Stimulated activated naive CD4-positive, alpha-beta T cell treated with Interleukin-2 at 50 U/mL for 16 hours (primary cell): ENCODE data around the gene MAP4K1.

Experiments
- DNase-seq: peaks from one replicate; lab custom pipeline; 2025; lab: John Stamatoyannopoulos, UW

MAP4K1 gene

DNA sequence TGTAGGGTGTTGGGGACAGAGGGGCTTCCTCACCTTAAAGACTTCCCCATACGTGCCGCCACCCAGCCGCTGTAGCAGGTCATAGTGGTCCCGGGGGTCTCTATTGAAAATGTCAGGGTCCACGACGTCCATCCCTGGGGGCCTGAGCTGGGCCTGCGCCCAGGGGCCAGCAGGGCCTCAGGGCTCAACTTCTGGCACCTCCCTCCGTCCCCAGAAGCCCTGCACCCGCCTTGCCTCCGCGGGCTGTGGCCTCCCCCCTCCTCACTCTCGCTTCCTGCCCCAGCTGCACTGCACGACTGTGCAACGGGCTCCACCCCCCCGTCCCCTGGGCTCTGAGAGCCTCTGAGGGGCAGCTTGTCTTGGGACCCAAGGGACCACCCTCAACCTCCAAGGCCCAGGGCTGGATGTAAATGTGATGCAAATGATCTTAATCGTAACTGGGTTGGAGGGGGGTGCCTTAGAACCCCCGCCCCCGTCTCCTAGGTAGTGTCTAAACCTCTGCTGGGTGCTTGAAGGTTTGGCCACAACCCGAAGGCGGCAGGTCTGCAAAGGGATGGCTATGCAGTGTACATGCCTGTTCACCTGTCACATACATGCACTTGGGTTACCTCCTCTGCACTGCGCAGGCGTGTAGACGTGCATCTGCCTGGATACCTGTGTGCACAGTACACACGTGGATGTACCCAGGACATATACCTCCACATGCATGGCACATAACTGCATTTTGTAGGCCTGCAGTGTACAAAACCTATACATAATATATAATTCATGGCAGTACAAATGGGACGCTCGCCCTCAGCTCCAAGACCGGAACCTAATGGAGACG, at the start of gene MAP4K1:
Gene MAP4K1, minus strand, starts transcription at position 190 of the 826 bp plus-strand sequence. Its CDS starts 58 bp downstream, at position 132.
- peak; percentile 66 for DNase-seq

DNA sequence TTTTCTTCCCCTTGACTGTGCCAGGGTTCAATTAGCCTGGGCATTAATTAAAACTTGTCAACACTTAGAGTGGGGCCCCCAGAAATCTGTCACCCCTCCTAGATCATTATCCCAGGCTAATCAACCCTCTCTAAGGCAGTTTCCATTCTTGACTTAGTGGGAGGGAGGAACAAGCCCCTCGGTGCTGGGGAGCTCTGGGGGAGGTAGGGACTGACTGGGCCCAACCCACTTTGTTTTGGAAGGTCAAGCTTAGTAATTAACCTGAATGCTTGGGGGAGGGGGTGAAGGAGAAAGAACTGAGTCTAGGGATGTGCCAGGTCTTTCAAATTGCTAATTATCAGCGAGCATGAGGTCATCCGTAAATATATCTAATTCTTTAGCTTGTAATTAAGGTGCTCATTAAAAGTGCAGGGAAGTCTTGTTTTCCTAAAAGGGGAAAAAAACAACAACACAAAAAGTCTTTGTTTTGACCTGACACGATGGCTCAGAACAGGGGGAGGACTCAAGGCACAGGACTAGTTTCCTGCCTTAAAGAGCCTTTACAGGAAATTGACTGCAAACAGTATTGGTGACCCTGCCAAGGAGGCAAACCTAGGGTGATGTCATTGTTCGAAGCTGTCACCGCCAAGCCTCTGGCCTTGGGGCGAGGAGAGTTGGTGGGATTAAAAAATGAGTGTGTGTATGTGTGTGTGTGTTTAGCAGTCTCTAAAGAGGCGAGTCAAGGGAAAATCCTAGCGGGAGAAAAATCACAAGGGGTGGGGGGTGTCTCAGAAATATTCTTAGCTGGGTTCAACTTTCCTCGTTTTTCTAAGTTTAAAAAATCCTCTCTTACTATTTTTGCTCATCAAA, 49.1 kb upstream of the MAP4K1 start:
- DNase-seq: no peak

DNA sequence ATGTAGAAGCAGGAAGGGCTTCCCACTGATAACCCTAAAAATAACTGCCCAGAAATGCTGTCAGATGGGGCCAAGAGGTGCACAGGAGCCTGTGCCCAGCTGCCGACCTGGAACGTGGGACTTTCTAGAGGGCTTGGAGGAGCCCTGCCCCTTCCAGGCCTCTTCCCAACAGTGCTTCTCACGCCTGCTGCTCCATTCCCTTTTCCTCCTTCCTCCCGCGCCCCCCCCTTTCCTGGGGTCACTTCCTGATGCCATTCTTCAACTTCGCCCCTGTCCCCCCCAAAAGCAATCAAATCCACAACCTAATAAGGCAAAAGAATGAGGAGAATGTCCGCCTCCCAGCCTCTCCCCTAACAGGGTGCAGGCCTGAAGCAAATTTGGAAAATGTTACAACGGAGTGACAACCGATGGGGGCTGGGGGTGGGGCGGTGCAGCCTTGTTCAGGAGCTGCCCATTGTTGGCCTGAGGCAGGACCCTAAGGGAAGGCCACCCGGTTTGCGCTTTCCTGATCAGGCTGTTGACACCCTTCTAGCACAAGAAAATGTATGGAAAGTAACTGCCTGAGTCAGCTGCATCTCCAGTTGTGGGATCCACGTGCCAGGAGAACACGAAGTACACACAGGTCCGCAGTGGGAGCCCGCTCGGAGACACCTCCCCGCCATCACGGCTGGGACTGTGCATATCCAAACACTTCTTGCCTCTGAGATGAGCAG, 48.4 kb upstream of the MAP4K1 start:
- no peak for DNase-seq

DNA sequence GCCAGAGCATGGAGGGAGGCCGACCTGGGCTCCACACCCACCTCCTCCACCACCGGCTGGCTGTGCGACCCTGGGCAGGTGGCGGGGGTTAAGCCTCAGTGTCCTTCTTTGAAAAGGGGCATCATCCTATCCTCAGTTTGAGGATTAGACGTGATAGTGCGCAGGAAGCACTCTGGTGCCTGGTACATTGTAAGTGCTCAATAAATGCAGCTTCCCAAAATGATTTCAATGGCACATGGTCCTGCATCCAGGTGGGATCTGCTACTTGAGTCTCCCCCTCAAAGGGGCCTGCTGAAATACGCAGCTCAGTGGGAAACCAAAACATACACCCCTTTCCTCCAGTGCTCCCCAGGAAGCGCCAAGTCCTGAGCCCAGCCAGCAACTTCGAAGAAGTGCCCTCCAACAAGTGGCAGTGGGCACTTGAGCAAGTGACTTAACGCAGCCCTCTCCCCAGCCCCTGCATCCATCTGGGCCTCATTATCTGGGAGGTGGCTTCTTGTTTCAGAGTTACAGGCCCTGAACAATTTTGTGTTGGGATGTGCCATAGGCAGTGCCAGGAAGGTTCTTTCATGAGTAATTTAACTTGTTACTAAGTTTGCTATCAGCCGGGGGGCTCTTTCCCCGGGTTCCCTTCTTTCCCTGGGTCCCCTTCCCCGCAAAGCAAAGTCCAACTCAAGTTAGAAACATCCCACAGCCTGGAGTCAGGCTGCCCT, 47.6 kb upstream of the MAP4K1 start:
- no peak for DNase-seq

GRCh38 chr19:38664503-38665211, 46.9 kb upstream of the MAP4K1 start:
- no peak for DNase-seq

DNA sequence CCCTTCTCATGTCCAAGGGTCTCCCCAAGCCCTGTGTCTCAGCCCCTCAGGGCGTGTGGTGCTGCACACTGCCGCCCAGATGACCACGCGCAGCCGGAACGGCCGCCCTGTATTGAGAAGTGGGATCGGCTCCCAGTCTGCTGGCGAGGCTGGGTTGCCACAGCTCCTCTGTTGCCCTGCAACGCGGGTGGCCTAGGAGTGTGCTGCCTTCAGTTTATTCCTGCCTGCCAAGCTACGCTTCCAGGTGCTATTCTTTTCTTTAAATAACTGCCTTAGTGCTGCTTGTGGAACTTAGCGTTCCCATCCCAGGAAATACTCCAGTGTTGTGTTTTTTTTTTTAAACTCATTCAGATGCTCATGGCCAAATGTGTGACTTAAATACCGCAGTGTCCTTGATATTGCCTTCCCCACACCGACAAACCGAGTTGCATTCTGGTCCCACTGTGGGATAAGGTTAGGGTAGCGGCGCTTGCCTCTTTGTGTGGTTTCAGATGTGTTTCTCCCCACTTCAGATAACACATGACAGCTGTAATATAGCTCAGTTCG, 46.3 kb upstream of the MAP4K1 start:
- no peak for DNase-seq

DNA sequence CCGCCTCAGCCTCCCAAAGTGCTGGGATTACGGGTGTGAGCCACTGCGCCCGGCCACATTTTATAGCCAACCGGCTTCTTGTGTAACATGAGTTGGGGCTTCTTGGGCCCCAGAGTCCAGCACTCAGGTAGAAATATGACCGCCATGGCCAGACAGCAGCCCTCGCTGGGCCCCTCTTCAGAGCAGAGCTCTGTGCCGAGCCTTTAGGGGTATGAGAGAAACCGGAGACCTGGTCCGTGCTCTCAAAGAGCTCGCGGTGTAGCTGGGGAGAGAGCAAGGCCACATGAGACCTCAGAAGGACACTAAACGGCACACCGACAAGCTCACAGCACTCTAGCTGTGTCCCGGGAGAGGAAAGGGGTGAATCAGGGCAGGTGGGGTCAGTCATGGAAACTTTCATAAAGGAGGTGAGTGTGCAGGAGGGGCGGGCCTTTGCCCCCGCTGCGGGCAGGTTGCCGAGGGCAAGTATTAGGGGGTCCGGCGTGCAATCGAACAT, 45.5 kb upstream of the MAP4K1 start:
- no peak for DNase-seq

DNA sequence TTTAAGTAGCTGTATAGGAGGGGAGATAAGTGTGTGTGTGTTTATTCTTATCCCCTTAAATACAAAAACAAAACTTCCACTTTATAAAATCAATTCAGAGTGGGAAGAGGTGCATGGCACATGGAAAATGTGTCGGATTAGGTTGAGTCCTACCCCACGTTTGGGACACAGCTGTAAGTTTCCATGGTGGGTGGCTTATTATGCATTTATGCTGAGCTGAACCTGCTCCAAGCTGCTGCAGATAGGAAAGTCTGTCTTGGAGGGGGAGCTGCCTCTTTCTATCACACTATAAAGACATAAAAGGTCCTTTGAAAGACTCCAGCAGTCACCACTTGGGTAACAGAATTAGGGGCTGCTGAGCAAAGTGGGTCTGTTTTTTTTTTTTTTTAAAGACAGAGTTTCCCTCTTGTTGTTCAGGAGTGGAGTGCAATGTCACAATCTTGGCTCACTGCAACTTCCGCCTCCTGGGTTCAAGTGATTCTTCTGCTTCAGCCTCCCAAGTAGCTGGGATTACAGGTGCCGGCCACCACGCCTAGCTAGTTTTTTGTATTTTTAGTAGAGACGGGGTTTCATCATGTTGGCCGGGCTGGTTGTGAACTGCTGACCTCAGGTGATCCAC, 44.9 kb upstream of the MAP4K1 start:
- DNase-seq: no peak

DNA sequence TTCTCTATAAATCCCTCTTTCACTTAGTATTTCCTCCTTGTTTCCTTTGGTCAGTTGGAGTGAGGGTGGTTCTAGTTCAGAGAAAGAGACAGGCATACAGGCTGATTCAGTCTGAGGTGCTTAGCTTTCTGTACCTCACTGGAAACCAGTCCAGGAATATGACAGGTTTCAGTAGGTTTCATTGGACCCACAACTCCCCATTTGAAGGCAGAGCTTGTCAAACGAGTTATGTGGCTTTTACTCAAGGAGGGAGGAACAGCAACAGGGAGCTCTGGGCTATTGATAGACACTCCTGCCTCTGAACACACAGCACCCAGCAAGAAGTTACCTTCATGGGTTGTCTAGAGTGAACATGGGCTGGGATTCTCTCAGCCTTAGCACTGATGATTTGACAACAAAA, 44.2 kb upstream of the MAP4K1 start:
- no peak for DNase-seq

DNA sequence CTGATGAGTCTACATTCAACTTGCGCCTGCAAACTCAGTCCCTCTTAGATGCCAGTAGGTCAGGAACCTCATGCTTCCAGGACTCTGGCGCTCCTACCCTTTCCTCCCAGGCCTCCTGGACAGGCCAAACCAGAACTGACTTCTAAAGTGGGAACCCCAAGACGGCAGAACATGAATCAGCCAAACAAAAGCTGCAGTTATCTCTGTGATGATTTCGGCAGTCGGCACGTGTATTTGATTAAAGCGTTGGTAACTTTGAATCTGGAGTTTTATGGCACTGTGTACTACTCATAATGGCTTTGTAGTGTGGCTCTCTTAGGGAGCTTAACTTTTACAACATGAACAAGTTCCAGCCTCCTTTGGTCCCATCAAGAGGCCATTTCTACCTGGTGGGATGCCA, 43.4 kb upstream of the MAP4K1 start:
- no peak for DNase-seq

DNA sequence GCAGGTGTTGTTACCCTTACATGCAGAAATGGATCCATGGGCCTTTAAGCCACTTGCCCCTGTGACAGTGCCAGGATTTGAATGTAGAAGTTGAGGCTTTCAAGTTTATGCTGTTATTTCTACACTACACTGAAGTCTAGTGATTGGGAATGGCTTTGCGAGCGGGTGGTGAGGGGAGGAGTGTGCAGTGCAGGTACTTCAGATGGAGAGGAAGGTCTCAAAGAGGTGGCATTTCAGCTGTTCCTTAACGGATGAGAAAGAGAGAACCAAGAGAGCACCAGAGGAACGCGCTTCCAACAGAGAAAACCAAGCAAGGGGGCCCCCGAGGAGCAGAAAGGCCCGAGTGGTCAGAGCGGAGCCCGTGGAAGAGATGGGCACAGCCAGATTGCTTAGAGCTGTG, 43.0 kb upstream of the MAP4K1 start:
- DNase-seq: no peak

GRCh38 chr19:38658462-38659306, 40.9 kb upstream of the MAP4K1 start:
- DNase-seq: no peak

DNA sequence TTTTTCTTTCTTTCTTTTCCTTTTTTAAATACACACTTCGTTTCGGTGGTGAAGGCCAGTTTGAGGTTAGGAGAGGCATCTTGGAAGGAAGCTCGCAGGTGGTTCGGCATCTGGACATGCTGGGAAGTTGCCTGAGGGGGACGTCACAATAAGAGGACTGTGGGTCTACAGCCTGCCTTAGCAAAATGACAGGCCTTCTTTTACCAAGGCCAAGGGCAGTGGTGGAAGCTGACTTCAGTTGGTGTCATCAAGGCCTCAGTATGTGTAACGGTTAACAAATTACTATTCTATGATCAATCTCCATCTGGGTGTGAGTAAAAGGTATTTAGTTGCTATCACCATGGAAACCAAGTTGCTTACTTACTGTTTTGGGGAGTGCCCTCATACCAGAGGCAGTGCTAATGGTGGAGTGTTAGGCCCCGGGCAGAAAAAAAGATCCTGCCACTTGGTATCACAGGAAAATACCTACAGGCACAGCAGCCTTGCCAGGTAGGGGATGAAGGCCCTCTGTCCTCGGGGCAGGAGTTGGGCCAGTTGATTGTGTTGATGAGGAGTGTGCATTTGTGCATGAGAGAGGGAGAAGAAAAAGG, 40.0 kb upstream of the MAP4K1 start:
- no peak for DNase-seq

GRCh38 chr19:38656171-38656981, 38.6 kb upstream of the MAP4K1 start:
- no peak for DNase-seq

DNA sequence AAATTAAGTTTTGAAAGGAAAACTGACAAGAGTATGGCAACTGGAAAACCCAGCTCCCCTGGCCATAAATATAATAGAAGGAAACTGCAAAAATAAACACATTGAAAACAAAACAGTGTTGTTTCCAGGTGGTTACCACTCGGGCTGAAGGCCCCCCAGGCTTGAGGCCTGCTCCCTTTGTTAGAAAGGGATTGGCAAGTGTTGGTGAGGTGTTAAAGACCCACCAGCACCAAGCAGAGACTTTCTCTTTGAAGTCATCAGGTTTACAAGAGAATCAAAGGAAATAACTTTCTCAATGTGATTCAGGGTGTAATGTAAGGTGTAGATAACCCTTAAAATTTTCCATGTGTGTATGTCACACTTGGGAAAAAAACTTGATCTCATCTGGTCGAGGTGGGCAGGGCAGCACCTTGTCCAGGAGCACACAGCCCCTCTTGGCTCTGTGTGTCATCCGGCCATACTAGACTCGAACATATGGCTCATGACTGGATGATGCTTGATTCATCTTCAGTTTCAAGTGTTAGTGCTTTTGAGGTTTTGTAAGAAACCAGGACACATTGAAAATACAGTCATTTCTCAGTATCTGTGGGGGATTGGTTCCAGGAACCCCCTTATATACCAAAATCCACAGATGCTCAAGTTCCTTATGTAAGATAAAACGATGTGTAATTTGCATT, 37.5 kb upstream of the MAP4K1 start:
- DNase-seq: no peak

DNA sequence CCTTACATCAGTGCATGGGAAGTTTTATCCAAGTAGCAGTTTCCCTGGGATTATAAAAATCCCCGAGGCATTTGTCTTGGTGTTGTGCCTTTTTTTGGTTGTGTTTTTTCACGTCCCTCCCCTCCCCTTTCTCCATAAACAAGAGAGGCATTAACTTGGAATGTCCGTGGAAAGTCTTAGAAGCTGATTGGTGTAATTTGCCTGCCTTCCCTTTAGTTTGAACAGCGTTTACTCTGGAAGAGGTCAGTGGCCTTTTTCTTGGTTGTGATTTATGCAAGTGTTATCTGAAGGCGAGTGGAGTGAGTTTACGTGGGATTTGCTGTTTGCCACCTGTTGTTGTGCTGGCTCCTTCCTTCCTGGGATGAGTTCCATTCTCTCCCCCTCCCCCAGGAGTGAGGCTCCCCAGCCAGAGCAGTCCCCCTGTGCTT, 36.9 kb upstream of the MAP4K1 start:
- DNase-seq: no peak

DNA sequence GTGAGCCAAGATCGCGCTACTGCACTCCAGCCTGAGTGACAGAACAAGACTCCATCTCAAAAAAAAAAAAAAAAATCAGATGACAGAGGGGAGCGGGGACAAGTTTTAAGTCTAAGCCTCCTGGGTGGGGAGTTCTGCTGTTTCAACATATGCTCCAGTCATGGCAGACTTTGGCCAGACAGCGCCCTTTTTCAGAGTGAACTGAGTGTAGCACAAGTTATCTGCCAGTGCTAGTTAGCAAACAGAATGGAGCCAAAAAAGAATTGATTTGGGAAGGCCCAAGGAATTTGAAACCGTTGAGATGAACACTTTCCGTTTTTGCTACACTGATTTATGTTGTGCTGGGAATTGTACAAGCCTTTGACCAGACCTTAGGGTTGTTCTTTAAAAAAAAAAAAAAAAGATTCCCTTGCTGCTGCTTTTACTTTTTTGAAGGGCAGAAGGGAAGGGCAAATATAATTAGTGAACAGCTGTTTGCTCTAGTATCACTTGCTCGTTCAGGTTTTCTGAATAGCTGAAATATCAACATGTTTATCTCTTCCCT, 35.3 kb upstream of the MAP4K1 start:
- DNase-seq: no peak
